Measurements from ENCODE around the gene PPHLN1.

DNA sequence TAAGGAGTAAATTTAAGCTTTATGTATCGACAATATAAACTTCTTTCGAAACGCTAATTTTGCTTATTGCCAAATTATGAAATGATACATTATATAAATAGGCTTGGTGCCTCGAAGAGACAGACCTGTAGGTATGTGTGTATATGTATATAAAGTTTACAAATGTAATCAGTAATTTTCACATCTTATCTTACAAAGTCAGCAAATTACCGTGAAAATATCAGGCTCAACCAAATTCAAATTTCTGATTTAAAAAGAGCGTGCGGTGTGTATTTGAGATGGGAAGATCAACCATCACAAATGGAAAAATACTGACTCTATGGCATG lies 678 bp upstream of the PPHLN1 start:
- no peak for TF ChIP-seq POLR2A (IDR thresholded peaks at IDR 0.05)
- TF ChIP-seq, protein P1, sequence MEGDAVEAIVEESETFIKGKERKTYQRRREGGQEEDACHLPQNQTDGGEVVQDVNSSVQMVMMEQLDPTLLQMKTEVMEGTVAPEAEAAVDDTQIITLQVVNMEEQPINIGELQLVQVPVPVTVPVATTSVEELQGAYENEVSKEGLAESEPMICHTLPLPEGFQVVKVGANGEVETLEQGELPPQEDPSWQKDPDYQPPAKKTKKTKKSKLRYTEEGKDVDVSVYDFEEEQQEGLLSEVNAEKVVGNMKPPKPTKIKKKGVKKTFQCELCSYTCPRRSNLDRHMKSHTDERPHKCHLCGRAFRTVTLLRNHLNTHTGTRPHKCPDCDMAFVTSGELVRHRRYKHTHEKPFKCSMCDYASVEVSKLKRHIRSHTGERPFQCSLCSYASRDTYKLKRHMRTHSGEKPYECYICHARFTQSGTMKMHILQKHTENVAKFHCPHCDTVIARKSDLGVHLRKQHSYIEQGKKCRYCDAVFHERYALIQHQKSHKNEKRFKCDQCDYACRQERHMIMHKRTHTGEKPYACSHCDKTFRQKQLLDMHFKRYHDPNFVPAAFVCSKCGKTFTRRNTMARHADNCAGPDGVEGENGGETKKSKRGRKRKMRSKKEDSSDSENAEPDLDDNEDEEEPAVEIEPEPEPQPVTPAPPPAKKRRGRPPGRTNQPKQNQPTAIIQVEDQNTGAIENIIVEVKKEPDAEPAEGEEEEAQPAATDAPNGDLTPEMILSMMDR (IDR thresholded peaks at IDR 0.05): no peak
